Heart right ventricle (tissue), 16 donors: Measurements from ENCODE around the gene SELL. TPM values are rescaled to one million over a fixed set of nuclear protein-coding genes. Genes with fewer than 3 reads are reported as not detected.

ENCODE experiments used
- ATAC-seq, 8 donors: fragments of 200-7000 bp; cut with Tn5 transposase; one replicate each; pipeline ENCODE4 v1.9.1; 2020; ENCODE audit warnings: mild to moderate bottlenecking in 8 of 8, moderate library complexity in 8 of 8, moderate number of reproducible peaks in 1 of 8
- DNase-seq, 2 donors: peaks; one replicate each; pipeline ENCODE4 v3.0.0-alpha.2; 2020
- H3K27ac ChIP-seq, 10 donors: fragments of 200-600 bp; sonication (generic) in 2 of 10; one replicate each; pipeline versions ENCODE4 v1.5.0 to v1.8.0; 2020 to 2022; ENCODE audit warnings: mild to moderate bottlenecking in 3 of 10
- H3K27me3 ChIP-seq, 7 donors: fragments of 200-600 bp; one replicate each; pipeline ENCODE4 v1.8.0; 2021 to 2022; ENCODE audit warnings: mild to moderate bottlenecking in 2 of 7
- H3K36me3 ChIP-seq, 9 donors: fragments of 200-600 bp; sonication (generic) in 1 of 9; one replicate each; pipeline versions ENCODE4 v1.5.0 to v1.8.0; 2020 to 2022; ENCODE audit warnings: mild to moderate bottlenecking in 2 of 9
- H3K4me1 ChIP-seq, 9 donors: fragments of 200-600 bp; sonication (generic) in 1 of 9; one replicate each; pipeline versions ENCODE4 v1.5.0 to v1.8.0; 2020 to 2022; ENCODE audit warnings: mild to moderate bottlenecking in 4 of 9
- H3K4me3 ChIP-seq, 10 donors: fragments of 200-600 bp; sonication (generic) in 2 of 10; one replicate each; pipeline versions ENCODE4 v1.5.0 to v1.8.0; 2020 to 2022; ENCODE audit warnings: mild to moderate bottlenecking in 7 of 10, moderate library complexity in 2 of 10
- H3K9me3 ChIP-seq, 11 donors: fragments of 200-600 bp in 10 of 11; sonication (generic) in 2 of 11; one replicate each; pipeline versions ENCODE4 v1.5.0 to v1.8.0; 2013 to 2022; ENCODE audit warnings: mild to moderate bottlenecking in 2 of 11, control low read depth in 1 of 11, moderate library complexity in 1 of 11
- CTCF ChIP-seq, 9 donors: fragments of 200-600 bp; sonication (generic) in 2 of 9; IDR thresholded peaks; one replicate each; pipeline versions ENCODE4 v1.5.0 to v1.8.0; 2021 to 2022; ENCODE audit warnings: antibody characterized with exemption in 9 of 9, mild to moderate bottlenecking in 5 of 9, moderate library complexity in 1 of 9
- WGBS, 2 donors: extraction: QIAGEN DNeasy Blood & Tissue Kit; methylation state at CpG; one replicate each; pipeline ENCODE4 v1.1.7; 2013; ENCODE audit warnings: inconsistent platforms in 1 of 2; 5-methylcytosine and 5-hydroxymethylcytosine counted together
- intact Hi-C, 10 donors: fragments of 100-400 bp; cut with DNase I; formaldehyde crosslinking; loops; one replicate each; pipeline versions ENCODE4 v1.11.1 to v1.14.2; 2022
- polyA plus RNA-seq, 2 donors: library from polyadenylated mRNA; stranded (reverse); fragments of 200-250 nt; gene quantifications; one replicate each; pipeline ENCODE4 v1.2.3, GENCODE V29; 2013
- total RNA-seq, 10 donors: library from RNA; stranded (reverse); fragmentation: NEBNext Ultra II Directional in 3 of 10; extraction: Animal tissue kit (Norgen Biotek cat#: 25700) in 3 of 10; gene quantifications; one replicate each; pipeline versions ENCODE4 v1.2.1 to v1.2.4, GENCODE V29; 2021 to 2023
- donor health status: Arrhythmogenic right ventricular cardiomyopathy.
- donor health status: ischemic (EF 13 %, LVEDD 7.1; RV severe dilation, severe dysfunction).
- donor health status: healthy with polysubstance abuse.
- donor health status: DM: no; HTN: yes; CAD: no.
- donor health status: DM: no; HTN: no; CAD: no.
- donor health status: ischemic (EF 25% LVEDD 6.9; RV normal size, moderate dysfunction).
- donor health status: ischemic (EF 25% LVEDD 5.7; RV mildly dilated, moderate dysfunction).
- donor health status: healthy.
- donor health status: DM: yes; HTN: yes; CAD: no.
- donor health status: Ischemic cardiomyopathy.
- donor health status: ischemic (EF 35%, LVEDD 5.7; RV mildly dilated, moderate dysfunction).
- donor health status: nonischemic (EF 11% LVEDD 7.7; RV severe dilation, severe dysfunction).
- donor health status: DM: yes; HTN: yes; CAD: no.
- donor health status: PGD.
- donor health status: ischemic (EF 29% LVEDD 5.4; RV normal size, mild dysfunction).
- donor health status: nonischemic (EF 23%, LVEDD 6.1; RV moderate dilation, normal function).

Gene SELL
- total and polyA plus RNA-seq, 12 donors = 0.59 to 8.5 (median 1.6) TPM

- intact Hi-C loops = no loop called here
- peaks cover 0 to 7% (median 0%) of the 10 kb centered on the region in 7 donors for H3K27me3 ChIP-seq
- DNase-seq (no peak), ATAC-seq (no peak)
- peaks cover 0 to 9% (median 0%) of the 10 kb centered on the region in 9 donors for H3K36me3 ChIP-seq
- no peak overlapping the region for H3K4me3 ChIP-seq
- no peak for TF ChIP-seq CTCF (IDR thresholded peaks at IDR 0.05)
- peak overlapping the region in 1 of 10 donors; percentile 67 for H3K27ac ChIP-seq
- no peaks in the 10 kb centered on the region for H3K9me3 ChIP-seq
- peaks cover 0 to 65% (median 0%) of the 10 kb centered on the region in 9 donors for H3K4me1 ChIP-seq
- WGBS, 2 donors = 69 to 81% methylated on average over 3 of the region's 3 CpGs
Observed at GRCh38 chr1:169698976-169699375, 12.4 kb downstream of the SELL start.

- DNase-seq (no peak), ATAC-seq (no peak)
- no peak overlapping the region for H3K4me3 ChIP-seq
- 70 to 82% methylated on average over 1 of the region's 1 CpG for WGBS, 2 donors
- intact Hi-C loops = no loop called here
- peaks cover 0 to 77% (median 0%) of the 10 kb centered on the region in 9 donors for H3K4me1 ChIP-seq
- peaks cover 0 to 7% (median 0%) of the 10 kb centered on the region in 7 donors for H3K27me3 ChIP-seq
- H3K36me3 ChIP-seq = peaks cover 0 to 6% (median 0%) of the 10 kb centered on the region in 9 donors
- no peaks in the 10 kb centered on the region for H3K9me3 ChIP-seq
- peak overlapping the region in 1 of 10 donors; percentile 67 for H3K27ac ChIP-seq
- TF ChIP-seq CTCF (IDR thresholded peaks at IDR 0.05) = no peak
Observed at GRCh38 chr1:169697755-169698154, 13.7 kb downstream of the SELL start.

- Histone ChIP-seq H3K4me3 (no peak overlapping the region), H3K4me1 (peaks cover 0 to 87% (median 0%) of the 10 kb centered on the region in 9 donors), H3K36me3 (peaks cover 0 to 6% (median 0%) of the 10 kb centered on the region in 9 donors), H3K9me3 (no peaks in the 10 kb centered on the region), H3K27me3 (peaks cover 0 to 7% (median 0%) of the 10 kb centered on the region in 7 donors), H3K27ac (peak overlapping the region in 1 of 10 donors; percentile 67)
- WGBS, 2 donors = 71 to 72% methylated on average over 3 of the region's 3 CpGs
- TF ChIP-seq CTCF (IDR thresholded peaks at IDR 0.05) = no peak
- DNase-seq (no peak), ATAC-seq (no peak)
- intact Hi-C loops = no loop called here
Observed at GRCh38 chr1:169696273-169697100, 14.9 kb downstream of the SELL start.

GRCh38 chr1:169694304-169695075 is 16.9 kb downstream of the SELL start:
- Histone ChIP-seq H3K27ac (peak overlapping the region in 1 of 10 donors; percentile 67), H3K27me3 (peaks cover 0 to 10% (median 0%) of the 10 kb centered on the region in 7 donors), H3K36me3 (peaks cover 0 to 4% (median 0%) of the 10 kb centered on the region in 9 donors), H3K4me3 (no peak overlapping the region), H3K4me1 (peaks cover 0 to 86% (median 0%) of the 10 kb centered on the region in 9 donors), H3K9me3 (no peaks in the 10 kb centered on the region)
- TF ChIP-seq CTCF (IDR thresholded peaks at IDR 0.05) = no peak
- WGBS, 2 donors = 60 to 71% methylated on average over 5 of the region's 5 CpGs
- DNase-seq (no peak), ATAC-seq (peak in 1 of 8 donors; percentile 38)
- intact Hi-C loops = no loop called here
